Sigmoid colon (tissue), 4 donors: ENCODE results near the gene TOP3B.

Experiments used
- EP300 ChIP-seq, 4 donors: sonication (generic); formaldehyde crosslinking; IDR thresholded peaks; one replicate each; pipeline ENCODE4 v1.6.1; 2017; ENCODE audit warnings: antibody characterized with exemption in 4 of 4
- TF ChIP-seq, protein P1 (sequence below), 4 experiments: fragments of 450-650 bp in 3 of 4; fragments of 200-600 bp in 1 of 4; IDR thresholded peaks; one replicate each; pipeline ENCODE4 v1.5.1; 2016 to 2019; ENCODE audit warnings: antibody characterized with exemption in 4 of 4, mild to moderate bottlenecking in 3 of 4, moderate library complexity in 2 of 4

DNA sequence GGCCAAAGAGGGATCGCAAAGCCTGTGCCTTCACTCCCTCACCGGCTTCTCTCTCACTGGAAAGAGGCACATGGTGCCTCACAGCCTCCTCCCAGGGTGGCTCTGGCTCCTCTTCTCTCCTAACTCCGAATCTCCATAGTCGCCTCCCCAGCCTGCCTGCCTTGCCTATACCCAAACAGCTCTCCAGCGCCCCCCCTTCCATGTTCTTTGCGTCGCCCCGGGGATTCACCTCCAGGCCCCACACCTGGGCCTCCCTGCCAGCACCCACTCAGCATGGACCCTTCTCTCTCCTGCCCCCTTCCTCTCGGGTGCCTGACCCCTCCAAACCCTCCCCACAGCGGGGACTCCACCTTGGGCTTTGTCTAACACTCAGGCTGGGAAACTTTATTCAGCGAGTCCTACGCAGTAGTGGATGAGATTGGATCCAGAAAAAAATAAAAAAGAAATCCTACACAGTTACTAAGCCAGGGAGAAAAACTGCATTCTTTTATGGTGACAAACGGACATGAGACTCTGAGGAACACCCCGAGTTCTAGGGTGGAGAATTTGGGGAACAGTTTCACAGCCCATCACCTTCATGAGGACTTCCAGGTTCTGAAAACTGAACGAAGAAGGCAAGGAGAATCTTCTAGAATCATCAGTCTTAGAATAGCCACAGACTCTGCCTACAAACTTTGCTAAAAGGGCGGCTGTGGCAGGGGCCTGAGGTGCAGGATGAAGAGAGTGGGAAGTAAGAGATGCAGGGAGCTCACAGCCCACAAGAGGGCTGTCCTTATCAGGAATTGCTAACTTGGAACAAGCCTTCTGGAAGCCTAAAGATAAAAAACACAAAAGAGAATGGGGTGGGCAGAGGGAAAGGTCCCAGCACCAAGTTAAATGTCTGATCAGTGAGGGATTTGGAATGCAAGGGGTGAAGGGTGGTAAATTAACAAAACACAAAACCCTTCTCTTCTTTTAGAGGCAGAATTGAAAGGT lies 35.3 kb downstream of the TOP3B start:
- TF ChIP-seq, protein P1, sequence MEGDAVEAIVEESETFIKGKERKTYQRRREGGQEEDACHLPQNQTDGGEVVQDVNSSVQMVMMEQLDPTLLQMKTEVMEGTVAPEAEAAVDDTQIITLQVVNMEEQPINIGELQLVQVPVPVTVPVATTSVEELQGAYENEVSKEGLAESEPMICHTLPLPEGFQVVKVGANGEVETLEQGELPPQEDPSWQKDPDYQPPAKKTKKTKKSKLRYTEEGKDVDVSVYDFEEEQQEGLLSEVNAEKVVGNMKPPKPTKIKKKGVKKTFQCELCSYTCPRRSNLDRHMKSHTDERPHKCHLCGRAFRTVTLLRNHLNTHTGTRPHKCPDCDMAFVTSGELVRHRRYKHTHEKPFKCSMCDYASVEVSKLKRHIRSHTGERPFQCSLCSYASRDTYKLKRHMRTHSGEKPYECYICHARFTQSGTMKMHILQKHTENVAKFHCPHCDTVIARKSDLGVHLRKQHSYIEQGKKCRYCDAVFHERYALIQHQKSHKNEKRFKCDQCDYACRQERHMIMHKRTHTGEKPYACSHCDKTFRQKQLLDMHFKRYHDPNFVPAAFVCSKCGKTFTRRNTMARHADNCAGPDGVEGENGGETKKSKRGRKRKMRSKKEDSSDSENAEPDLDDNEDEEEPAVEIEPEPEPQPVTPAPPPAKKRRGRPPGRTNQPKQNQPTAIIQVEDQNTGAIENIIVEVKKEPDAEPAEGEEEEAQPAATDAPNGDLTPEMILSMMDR (IDR thresholded peaks at IDR 0.05), result peak; percentile 11 to 60 (median 33)
- no peak for TF ChIP-seq EP300 (IDR thresholded peaks at IDR 0.05)
